BLaER1 (cell line): Measurements from ENCODE around the gene CCNG1.

Experiments
- H3K27ac ChIP-seq: shearing (Covaris generic); formaldehyde crosslinking; 2 replicates; pipeline ENCODE4 v1.8.1; 2022
- H3K27me3 ChIP-seq: shearing (Covaris generic); formaldehyde crosslinking; 2 replicates; pipeline ENCODE4 v1.8.1; 2022
- H3K36me3 ChIP-seq: shearing (Covaris generic); formaldehyde crosslinking; 2 replicates; pipeline ENCODE4 v1.8.1; 2022
- H3K4me1 ChIP-seq: shearing (Covaris generic); formaldehyde crosslinking; 2 replicates; pipeline ENCODE4 v1.8.1; 2022
- H3K4me2 ChIP-seq: shearing (Covaris generic); formaldehyde crosslinking; 2 replicates; pipeline ENCODE4 v1.8.1; 2022
- H3K4me3 ChIP-seq: shearing (Covaris generic); formaldehyde crosslinking; 2 replicates; pipeline ENCODE4 v1.8.1; 2022
- H3K9ac ChIP-seq: shearing (Covaris generic); formaldehyde crosslinking; 2 replicates; pipeline ENCODE4 v1.8.1; 2022
- H3K9me3 ChIP-seq: shearing (Covaris generic); formaldehyde crosslinking; 2 replicates; pipeline ENCODE4 v1.8.1; 2022
- H4K20me1 ChIP-seq: shearing (Covaris generic); formaldehyde crosslinking; 2 replicates; pipeline ENCODE4 v1.8.1; 2022
- Cebpa-rat ChIP-seq: shearing (Covaris generic); IDR thresholded peaks from 2 replicates; pipeline ENCODE4 v1.8.1; 2022

CCNG1 gene

DNA sequence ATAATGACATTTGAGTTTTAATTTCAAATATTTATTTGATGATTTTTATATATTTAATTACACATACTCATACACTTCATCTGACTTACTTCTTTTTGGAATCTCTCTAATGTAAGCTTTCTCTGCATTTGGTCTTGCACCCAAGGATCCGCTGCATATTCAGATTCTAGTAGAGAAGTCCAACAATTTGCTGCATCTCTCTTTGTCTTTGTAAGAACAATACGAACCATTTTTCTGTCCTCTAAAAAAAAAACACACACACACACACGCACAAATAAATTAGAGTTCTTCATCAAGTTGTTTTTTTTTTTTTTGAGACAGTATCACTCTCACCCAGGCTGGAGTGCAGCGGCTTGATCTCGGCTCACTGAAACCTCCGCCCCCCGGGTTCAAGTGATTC, 19.4 kb downstream of the CCNG1 start:
- H3K27ac ChIP-seq: no peak overlapping the region
- no peak overlapping the region; the same call in 1 of the 2 replicates for H3K4me2 ChIP-seq
- peaks cover 45% of the 10 kb centered on the region for H3K36me3 ChIP-seq
- TF ChIP-seq Cebpa-rat: no peak
- H3K9me3 ChIP-seq: no peaks in the 10 kb centered on the region
- no peak overlapping the region for H3K9ac ChIP-seq
- 0 out of 2 replicates have a peak, but pooled peaks cover 3% of the 10 kb centered on the region for H4K20me1 ChIP-seq
- peaks cover 17% of the 10 kb centered on the region for H3K4me1 ChIP-seq
- H3K27me3 ChIP-seq: no peaks in the 10 kb centered on the region
- H3K4me3 ChIP-seq: no peak overlapping the region

DNA sequence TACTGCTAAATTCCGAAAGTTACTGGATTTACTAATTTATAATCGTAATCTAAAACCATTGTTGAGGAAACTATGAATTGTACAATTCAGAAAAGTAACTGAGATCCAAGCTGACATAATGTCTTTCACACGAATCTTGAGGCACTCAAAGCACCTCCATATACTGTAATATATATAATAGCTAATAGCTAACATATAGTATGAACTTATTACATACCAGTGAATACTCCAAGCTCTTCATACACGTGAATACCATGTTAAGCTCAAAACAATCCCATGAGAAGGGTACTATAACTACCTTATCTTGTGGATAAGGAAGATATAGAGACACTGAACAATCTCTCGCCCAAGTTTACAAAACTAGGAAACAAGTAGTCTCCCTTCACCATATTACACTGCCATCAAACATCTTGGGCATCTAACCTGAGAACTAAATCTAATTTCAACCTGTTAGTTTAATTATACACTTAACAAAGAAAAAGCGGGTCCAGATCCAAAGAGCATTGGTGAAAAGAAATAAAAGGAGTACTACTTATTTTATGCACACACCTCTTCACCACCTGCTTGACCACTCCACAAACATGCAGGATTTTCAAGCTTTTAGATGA, 21.5 kb downstream of the CCNG1 start:
- no peak for TF ChIP-seq Cebpa-rat
- Histone ChIP-seq H3K4me3 (peak overlapping the region; percentile 79), H3K9me3 (no peaks in the 10 kb centered on the region), H3K9ac (peak overlapping the region; percentile 94), H3K27ac (peak overlapping the region; percentile 95), H3K36me3 (peaks cover 30% of the 10 kb centered on the region), H3K27me3 (no peaks in the 10 kb centered on the region), H3K4me2 (peak overlapping the region; percentile 84), H4K20me1 (no peaks in the 10 kb centered on the region), H3K4me1 (peaks cover 34% of the 10 kb centered on the region)

DNA sequence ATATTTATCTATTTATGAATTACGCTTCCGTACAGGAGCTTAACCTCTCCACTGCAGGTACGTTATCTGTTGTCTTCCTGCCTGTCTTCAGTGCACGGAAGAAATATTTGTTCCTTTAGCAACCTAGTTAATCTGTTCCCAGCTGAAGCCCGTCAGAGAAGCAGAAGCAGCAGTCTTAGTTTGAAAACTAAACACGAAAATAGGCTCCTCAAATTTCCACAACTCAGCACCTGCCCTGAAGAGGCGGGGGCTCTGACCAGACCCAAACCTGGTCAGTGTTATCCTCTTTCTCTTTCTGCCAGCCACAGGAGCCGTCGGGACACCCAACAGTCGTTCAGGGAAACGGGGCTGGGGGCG, 22.0 kb downstream of the CCNG1 start:
- Histone ChIP-seq H3K27ac (peak overlapping the region; percentile 95), H3K9ac (peak overlapping the region; percentile 94), H3K9me3 (no peaks in the 10 kb centered on the region), H4K20me1 (no peaks in the 10 kb centered on the region), H3K4me3 (peak overlapping the region; percentile 79), H3K4me1 (peaks cover 34% of the 10 kb centered on the region), H3K36me3 (peaks cover 29% of the 10 kb centered on the region), H3K4me2 (peak overlapping the region; percentile 84), H3K27me3 (no peaks in the 10 kb centered on the region)
- TF ChIP-seq Cebpa-rat: no peak

DNA sequence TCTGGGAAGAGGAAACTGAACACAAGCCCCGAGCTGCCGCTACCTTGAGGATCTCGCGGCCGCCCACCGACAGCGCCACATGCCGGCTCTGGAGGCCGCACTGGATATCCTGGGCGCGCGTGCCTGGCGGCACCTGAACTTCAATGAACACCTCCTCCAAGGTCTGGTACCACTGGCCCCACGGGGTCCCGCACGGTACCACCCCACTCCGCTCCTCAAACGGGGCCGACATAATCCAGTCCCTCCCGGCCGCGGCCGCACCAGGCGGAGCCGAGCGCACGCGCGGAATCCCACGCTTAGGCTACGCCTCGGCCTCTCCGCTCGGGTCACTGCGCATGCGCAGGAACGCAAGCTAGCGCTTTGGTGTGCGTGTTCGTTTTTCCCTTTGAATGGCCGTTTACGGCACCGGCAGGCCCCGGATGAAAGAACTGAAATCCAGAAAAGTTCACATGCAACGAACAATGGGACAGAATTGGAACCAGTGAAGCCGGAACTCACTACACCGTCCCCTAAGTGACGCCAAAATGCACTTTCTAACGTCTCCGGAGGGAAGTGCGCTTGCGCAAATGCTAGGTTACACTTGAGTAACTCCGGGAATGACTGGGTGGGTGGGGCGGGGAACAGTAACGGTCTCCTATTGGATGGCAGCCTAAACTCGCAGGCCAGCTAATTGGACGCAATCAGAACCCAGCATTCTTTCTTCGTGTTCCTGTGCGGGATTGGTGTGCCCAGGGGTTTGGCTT, 22.6 kb downstream of the CCNG1 start, which contains the start of gene NUDCD2:
NUDCD2 (minus strand) TSS at position 284 of the 743 bp plus-strand sequence; CDS start at position 232, 52 bp downstream.
- Histone ChIP-seq H3K27me3 (no peaks in the 10 kb centered on the region), H3K36me3 (peaks cover 27% of the 10 kb centered on the region), H3K4me1 (peaks cover 34% of the 10 kb centered on the region), H3K9ac (peak within 1 kb of the TSS; percentile 94), H3K27ac (peak within 1 kb of the TSS; percentile 95), H3K4me2 (peak within 1 kb of the TSS; percentile 84), H4K20me1 (no peaks in the 10 kb centered on the region), H3K4me3 (peak within 1 kb of the TSS; percentile 79), H3K9me3 (no peaks in the 10 kb centered on the region)
- no peak for TF ChIP-seq Cebpa-rat

DNA sequence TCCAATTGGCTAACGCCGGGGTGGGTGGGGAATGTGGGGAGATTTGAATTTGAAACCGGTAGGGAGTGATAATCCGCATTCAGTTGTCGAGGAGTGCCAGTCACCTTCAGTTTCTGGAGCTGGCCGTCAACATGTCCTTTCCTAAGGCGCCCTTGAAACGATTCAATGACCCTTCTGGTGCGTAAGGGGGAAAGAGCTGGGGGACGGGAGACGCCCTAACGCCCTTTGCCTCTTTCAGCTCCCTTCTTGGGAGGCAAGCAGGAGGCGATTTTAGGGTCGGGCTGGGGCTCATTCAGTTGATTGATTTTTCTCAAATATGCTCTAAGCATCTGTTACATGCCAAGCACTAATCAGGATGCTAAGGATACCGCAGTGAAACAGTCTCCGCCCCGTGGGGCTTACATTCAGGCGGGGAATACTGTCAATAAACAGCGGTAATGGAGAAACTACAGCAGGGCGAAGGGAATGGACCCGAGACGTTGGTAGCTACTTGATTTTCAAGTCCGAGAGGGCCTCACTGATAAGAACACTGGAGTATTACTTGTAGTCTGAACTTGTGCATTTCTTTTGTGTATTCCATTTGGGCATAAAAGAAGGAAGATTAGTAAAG, 23.3 kb downstream of the CCNG1 start, which contains the start of gene HMMR:
HMMR (plus strand) TSS at position 71 of the 610 bp plus-strand sequence; CDS start at position 132, 61 bp downstream.
- no peak for TF ChIP-seq Cebpa-rat
- Histone ChIP-seq H3K4me1 (peaks cover 34% of the 10 kb centered on the region), H3K9ac (peak within 1 kb of the TSS; percentile 94), H3K4me2 (peak within 1 kb of the TSS; percentile 84), H3K4me3 (peak within 1 kb of the TSS; percentile 79), H3K27me3 (no peaks in the 10 kb centered on the region), H3K27ac (peak within 1 kb of the TSS; percentile 95), H4K20me1 (no peaks in the 10 kb centered on the region), H3K36me3 (peaks cover 27% of the 10 kb centered on the region; the same call in 1 of the 2 replicates), H3K9me3 (no peaks in the 10 kb centered on the region)

DNA sequence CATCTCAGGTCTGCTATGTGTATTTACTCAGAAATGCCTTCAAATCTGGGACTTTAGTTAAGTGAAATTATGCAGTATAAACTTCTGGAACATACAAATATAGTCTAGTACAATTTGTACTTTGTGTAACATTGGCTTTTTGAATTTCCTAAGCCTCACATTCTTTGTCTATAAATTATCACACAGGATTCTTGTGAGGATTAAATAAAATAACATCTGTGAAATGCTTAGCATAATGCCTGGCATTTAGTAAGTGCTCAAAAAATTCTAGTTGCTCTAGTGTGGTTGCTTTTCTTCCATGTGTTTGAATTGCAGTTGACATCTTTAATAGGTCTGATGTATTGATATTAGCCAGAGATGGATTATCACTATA, 25.7 kb downstream of the CCNG1 start:
- Histone ChIP-seq H3K4me3 (no peak overlapping the region), H3K9ac (no peak overlapping the region), H3K36me3 (peaks cover 26% of the 10 kb centered on the region), H3K4me2 (peak overlapping the region; percentile 83), H3K4me1 (peaks cover 27% of the 10 kb centered on the region), H3K9me3 (no peaks in the 10 kb centered on the region), H4K20me1 (no peaks in the 10 kb centered on the region), H3K27ac (no peak overlapping the region), H3K27me3 (no peaks in the 10 kb centered on the region)
- TF ChIP-seq Cebpa-rat: no peak

DNA sequence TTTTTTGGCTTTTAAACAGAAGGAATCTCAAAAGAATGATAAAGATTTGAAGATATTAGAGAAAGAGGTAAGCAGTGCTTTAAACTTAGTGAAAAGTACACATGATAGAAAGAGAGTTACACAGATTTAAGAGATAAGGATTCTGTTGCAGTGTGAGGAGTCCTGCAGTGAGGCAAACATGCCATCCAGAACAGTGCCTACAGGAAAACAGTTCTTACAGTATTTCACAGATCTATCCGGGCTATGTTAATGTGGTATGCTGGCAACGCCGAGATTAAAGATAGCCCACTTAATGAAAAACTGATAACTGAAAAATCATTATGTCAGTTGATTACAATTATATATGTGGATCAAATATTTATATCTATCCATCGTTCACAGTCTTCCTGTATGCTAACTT, 30.3 kb downstream of the CCNG1 start:
- peaks cover 71% of the 10 kb centered on the region for H3K36me3 ChIP-seq
- H3K4me2 ChIP-seq: no peak overlapping the region
- TF ChIP-seq Cebpa-rat: no peak
- no peaks in the 10 kb centered on the region for H3K9me3 ChIP-seq
- H3K4me1 ChIP-seq: peaks cover 8% of the 10 kb centered on the region; the same call in 1 of the 2 replicates
- H3K27ac ChIP-seq: no peak overlapping the region
- no peak overlapping the region for H3K9ac ChIP-seq
- H3K4me3 ChIP-seq: no peak overlapping the region
- H3K27me3 ChIP-seq: no peaks in the 10 kb centered on the region
- no peaks in the 10 kb centered on the region for H4K20me1 ChIP-seq

DNA sequence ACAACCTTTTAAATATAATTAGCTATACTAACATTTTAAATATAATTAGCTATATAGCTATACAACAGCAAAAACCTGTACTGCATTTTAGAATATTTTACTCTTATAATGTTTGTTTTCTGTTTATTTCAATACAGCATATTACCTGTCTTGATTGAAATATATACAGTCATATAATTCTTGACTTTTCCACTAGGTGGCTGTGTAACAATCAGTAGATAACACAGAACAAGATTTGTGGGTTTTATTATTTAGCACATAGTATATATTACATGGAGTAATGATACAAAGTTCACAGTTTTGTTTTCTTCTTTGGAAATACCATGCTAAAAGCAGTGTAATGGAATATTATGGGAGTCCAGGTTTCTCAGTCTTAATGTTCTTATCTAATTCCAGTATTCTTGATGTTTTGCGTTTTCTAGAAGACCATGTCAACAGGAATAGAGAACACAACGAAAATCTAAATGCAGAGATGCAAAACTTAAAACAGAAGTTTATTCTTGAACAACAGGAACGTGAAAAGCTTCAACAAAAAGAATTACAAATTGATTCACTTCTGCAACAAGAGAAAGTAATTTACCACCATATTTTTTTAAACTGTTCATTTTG, 36.3 kb downstream of the CCNG1 start:
- TF ChIP-seq Cebpa-rat: no peak
- no peak overlapping the region for H3K4me2 ChIP-seq
- H3K27me3 ChIP-seq: no peaks in the 10 kb centered on the region
- H3K4me3 ChIP-seq: no peak overlapping the region
- no peak overlapping the region for H3K9ac ChIP-seq
- H3K36me3 ChIP-seq: peaks cover 76% of the 10 kb centered on the region
- H3K9me3 ChIP-seq: no peaks in the 10 kb centered on the region
- no peak overlapping the region for H3K27ac ChIP-seq
- no peaks in the 10 kb centered on the region for H3K4me1 ChIP-seq
- no peaks in the 10 kb centered on the region for H4K20me1 ChIP-seq

DNA sequence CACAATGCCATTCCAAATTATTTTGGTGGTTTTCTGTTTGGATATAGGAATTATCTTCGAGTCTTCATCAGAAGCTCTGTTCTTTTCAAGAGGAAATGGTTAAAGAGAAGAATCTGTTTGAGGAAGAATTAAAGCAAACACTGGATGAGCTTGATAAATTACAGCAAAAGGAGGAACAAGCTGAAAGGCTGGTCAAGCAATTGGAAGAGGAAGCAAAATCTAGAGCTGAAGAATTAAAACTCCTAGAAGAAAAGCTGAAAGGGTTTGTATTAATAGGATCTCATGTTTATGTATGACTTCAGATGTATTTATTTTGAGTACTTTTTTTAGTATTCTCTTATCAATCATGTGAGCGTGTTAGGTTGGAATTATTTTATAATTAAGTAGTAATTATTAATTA, 38.0 kb downstream of the CCNG1 start:
- H3K27me3 ChIP-seq: no peaks in the 10 kb centered on the region
- no peak overlapping the region for H3K4me2 ChIP-seq
- no peak overlapping the region for H3K9ac ChIP-seq
- H3K27ac ChIP-seq: no peak overlapping the region
- TF ChIP-seq Cebpa-rat: no peak
- H3K4me3 ChIP-seq: no peak overlapping the region
- no peaks in the 10 kb centered on the region for H4K20me1 ChIP-seq
- no peaks in the 10 kb centered on the region for H3K9me3 ChIP-seq
- no peaks in the 10 kb centered on the region for H3K4me1 ChIP-seq
- H3K36me3 ChIP-seq: peaks cover 74% of the 10 kb centered on the region
